AG04449 (cell line): ENCODE results near the gene PRPF19.
A peak's percentile ranks its signal among the peaks of the same experiment; 100 is the strongest.

Experiments
- CTCF ChIA-PET: fragments of 350-600 bp; formaldehyde crosslinking; extraction: SDS; loops from one replicate; lab custom pipeline; 2021; ENCODE audit warnings: antibody characterized with exemption; lab: Yijun Ruan, JAX
- POLR2A ChIA-PET: fragments of 400-600, 350-600 bp; formaldehyde crosslinking; extraction: SDS; loops from one replicate; lab custom pipeline; 2020; ENCODE audit warnings: antibody characterized with exemption, inconsistent platforms; lab: Yijun Ruan, JAX
- DNase-seq: peaks from one replicate; pipeline ENCODE4 v3.0.0-alpha.2; 2010; ENCODE audit warnings: low read depth, low spot score
- H3K4me3 ChIP-seq: 2 replicates; pipeline ENCODE4 v1.5.1; 2011; ENCODE audit warnings: low read depth, mild to moderate bottlenecking, control low read depth, low read length
- TF ChIP-seq, protein P1 (sequence below): IDR thresholded peaks from one replicate; pipeline ENCODE4 v1.5.1; 2011; ENCODE audit warnings: mild to moderate bottlenecking, moderate library complexity, low read length, control low read depth, inconsistent platforms; ENCODE audit not compliant: insufficient read depth; ENCODE audit errors: missing control alignments

PRPF19 gene

DNA sequence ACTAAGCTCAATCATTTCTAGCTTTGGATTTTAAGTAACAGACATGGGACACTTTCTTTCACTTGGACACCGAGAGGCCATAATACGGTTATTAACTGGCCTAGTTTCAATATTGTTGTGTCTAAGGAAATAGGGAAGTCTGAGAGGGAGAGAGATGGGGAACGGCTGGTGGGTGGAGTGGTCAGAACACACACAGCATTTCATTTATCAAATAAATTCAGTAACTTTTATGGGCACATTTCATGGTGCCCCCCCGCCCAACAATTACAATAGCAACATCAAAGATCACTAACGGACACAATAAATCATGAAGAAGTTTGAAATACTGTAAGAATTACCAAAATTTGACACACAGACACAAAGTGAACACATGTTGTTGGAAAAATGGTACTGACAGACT, 10.7 kb downstream of the PRPF19 start:
- no peak overlapping the region for H3K4me3 ChIP-seq
- TF ChIP-seq, protein P1, sequence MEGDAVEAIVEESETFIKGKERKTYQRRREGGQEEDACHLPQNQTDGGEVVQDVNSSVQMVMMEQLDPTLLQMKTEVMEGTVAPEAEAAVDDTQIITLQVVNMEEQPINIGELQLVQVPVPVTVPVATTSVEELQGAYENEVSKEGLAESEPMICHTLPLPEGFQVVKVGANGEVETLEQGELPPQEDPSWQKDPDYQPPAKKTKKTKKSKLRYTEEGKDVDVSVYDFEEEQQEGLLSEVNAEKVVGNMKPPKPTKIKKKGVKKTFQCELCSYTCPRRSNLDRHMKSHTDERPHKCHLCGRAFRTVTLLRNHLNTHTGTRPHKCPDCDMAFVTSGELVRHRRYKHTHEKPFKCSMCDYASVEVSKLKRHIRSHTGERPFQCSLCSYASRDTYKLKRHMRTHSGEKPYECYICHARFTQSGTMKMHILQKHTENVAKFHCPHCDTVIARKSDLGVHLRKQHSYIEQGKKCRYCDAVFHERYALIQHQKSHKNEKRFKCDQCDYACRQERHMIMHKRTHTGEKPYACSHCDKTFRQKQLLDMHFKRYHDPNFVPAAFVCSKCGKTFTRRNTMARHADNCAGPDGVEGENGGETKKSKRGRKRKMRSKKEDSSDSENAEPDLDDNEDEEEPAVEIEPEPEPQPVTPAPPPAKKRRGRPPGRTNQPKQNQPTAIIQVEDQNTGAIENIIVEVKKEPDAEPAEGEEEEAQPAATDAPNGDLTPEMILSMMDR, result no peak
- ChIA-PET POLR2A (no interaction called here), CTCF (interaction anchor here (1.4 to 26.0 kb wide), 5 partner anchors 6 to 58 kb away, joined by 5 to 1087 read pairs (median 8); partner anchors contain the start of gene CCDC86)
- no peak for DNase-seq

DNA sequence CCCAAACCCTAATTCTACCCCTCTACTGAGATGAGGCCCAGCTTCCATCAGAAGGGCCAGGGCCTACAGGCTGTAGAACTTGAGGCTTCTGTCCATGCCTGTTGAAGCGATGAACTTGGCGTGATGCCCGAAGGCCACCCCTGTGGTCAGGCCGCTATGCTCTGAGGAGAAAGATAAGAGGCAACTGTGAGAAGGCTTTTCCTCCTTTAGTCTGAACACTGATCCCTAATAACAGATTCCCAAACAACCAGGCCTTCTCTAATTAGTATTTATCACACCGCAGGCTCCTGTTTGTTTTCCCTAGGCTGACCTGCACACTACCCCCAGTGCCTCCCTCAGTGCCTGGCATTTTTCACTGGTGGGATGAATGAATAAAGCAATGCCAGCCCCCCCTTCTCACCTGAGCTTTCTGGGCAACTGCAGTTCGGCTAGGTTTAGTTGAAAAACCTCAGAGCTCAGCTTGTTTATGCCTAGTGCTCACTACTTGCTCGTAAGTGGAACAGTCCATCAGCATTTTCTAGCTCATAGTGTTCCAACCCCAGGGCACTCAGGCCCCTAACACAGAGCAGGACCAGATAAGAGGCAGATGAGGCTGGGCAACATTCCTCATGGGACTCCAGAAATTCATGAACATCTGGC, 15.2 kb downstream of the PRPF19 start:
- DNase-seq, result no peak
- TF ChIP-seq, protein P1, result no peak
- no peak overlapping the region for H3K4me3 ChIP-seq
- ChIA-PET CTCF (interaction anchor here (4.2 to 26.0 kb wide), 3 partner anchors 10 to 113 kb away, joined by 80 to 1087 read pairs (median 157); partner anchors contain the start of gene CCDC86), POLR2A (no interaction called here)

DNA sequence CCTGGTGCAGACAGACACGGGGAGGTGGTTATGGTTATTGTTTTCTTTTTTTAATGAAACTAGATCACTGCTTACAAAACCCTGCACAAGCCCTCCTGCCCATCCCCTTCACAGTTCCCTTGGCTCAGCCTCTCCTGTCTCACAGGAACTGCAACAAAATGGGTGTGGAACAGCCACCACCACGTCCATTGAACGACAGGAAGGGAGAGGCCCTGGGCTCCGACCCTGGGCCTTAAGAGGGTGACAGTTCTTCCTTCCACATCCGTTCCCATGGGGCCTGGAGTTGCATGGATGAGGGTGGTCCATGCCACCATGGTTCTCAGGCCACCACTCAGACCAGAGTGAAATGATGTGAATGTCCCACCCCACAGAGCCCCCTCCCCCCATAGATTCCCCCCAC, 15.7 kb downstream of the PRPF19 start:
- no peak overlapping the region for H3K4me3 ChIP-seq
- CTCF ChIA-PET, result interaction anchor here (4.2 to 26.0 kb wide), 3 partner anchors 10 to 113 kb away, joined by 80 to 1087 read pairs (median 157); partner anchors contain the start of gene CCDC86
- DNase-seq, result no peak
- TF ChIP-seq, protein P1, result no peak
- POLR2A ChIA-PET, result no interaction called here

DNA sequence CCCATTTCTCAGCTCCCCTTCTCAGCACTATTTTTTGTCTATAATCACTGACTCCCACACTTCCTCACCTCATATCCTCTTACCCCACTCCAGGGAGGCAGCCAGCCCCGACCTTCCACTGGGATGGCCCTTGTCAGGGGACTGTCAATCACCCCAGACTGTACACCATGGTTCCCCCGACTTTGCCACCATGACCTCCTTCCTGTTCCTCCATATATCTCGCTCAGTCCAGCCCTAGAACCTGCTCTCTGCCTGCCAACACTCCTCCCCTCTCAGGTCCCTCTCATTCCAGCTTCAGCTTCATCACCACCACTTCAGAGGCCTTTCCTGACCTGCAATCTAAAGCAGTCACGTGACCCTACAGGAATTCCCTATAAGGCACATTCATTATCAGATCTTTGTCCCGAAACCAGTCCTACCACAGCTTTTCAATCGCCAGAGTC, 16.5 kb downstream of the PRPF19 start:
- no peak for DNase-seq
- H3K4me3 ChIP-seq, result no peak overlapping the region
- TF ChIP-seq, protein P1, result no peak
- ChIA-PET CTCF (interaction anchor here (1.3 to 26.0 kb wide), 5 partner anchors 11 to 112 kb away, joined by 5 to 1087 read pairs (median 80); partner anchors contain the start of gene CCDC86), POLR2A (no interaction called here)

DNA sequence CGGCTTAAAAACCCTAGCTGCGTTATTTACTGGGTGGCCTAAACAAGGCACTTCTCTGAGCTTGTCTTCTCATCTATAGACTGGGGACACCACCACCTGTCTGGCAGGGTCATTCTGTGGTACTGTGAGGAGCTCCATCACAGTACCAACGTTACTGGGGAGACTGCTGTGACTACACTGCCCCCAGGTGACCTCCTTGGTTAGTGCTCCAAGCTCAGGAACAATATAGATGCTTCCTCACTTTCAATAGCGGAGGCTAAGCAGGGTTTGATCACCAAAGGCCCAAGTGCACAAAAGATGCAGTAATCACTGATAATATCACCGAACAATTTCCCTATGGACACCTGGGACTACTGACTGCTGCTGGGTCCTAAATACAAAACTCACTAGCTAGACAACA, 18.8 kb downstream of the PRPF19 start:
- H3K4me3 ChIP-seq, result no peak overlapping the region
- no peak for DNase-seq
- ChIA-PET CTCF (interaction anchor here (0.5 to 26.0 kb wide), 22 partner anchors 10 to 1065 kb away, joined by 3 to 1087 read pairs (median 4); partner anchors contain the start of genes CCDC86 and ZP1), POLR2A (interaction anchor here (0.5 to 1.8 kb wide), 4 partner anchors 12 to 56 kb away, joined by 3 to 12 read pairs (median 4); no protein-coding TSS in a partner anchor)
- TF ChIP-seq, protein P1, result peak; percentile 72

DNA sequence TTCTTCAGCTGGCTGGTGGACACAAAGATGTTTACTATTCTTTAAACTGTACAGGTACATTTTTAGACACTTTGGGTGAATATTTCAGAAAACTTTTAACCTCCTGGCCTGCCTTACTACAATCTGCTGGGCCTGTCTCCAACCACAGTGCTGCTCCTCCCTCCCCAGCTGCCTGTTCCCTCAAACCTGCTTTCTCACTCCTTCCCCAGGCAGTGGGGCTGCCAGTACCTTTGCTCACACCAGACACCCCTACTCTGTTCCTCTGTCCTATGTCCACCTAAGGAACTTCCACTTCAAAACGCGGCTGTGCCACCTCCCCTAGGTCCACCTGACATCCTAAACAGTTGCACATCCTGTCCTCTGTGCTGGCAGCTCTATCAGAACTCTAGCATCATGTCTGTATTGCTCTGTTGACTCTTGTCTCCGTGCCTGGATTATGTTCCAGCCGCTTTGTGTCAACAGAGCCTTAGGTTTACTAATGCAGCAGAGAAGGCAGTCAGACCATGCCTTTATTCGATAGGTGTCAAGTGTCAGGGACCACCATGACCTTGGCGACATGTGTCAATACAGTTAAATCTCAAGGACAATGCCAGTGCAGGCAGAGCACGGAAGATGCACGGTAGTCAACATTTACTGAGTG, 25.6 kb downstream of the PRPF19 start:
- no peak overlapping the region for H3K4me3 ChIP-seq
- POLR2A ChIA-PET, result no interaction called here
- TF ChIP-seq, protein P1, result no peak
- CTCF ChIA-PET, result interaction anchor here (1.4 to 3.6 kb wide), 4 partner anchors 8 to 106 kb away, joined by 3 to 19 read pairs (median 8); no protein-coding TSS in a partner anchor
- no peak for DNase-seq
